COLO668 (cell line): ENCODE data around the gene TMEM51.

Experiments used
- DNase-seq: peaks from one replicate; lab custom pipeline; 2025; ENCODE audit not compliant: unreplicated experiment; lab: John Stamatoyannopoulos, UW

TMEM51 gene

GRCh38 chr1:15153184-15153841 is at the start of gene TMEM51:
Gene TMEM51, plus strand, starts transcription at chr1:15153747. Its CDS starts 61,341 bp downstream, at chr1:15215088.
- DNase-seq: peak; percentile 95

GRCh38 chr1:15103906-15104305 is 49.6 kb upstream of the TMEM51 start:
- DNase-seq: no peak

- no peak for DNase-seq
Measured at GRCh38 chr1:15104768-15105167, 48.8 kb upstream of the TMEM51 start.

GRCh38 chr1:15106608-15107007 is 46.9 kb upstream of the TMEM51 start:
- DNase-seq: no peak

DNA sequence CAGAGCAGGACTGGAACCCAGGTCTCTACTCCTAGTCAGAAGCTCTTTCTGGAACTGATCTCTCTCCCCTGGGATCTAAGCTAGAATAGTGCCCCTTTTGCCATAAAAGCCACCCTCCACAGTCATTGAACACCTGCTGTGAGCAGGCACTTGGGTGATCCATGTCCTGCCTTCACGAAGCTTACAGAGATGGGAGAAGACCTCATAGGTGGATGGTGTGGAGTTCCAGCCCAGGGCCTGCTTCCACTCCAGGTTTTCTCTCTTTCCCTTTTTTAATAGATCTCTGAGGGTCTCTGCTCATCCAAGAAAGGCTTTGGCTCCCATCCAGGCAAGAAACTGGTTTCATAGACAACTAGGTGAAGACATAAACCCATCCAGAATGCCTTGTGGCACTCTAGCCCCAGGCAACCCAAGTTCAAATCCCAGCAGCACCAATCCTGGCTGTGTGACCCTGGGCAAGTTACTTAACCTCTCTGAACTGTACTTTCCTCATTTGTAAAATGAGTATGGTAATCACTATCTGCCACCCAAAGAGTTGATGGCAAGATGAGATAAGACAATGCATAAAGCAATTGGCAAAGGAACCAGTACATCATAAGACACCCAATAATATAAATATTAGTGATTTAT is 46.4 kb upstream of the TMEM51 start:
- no peak for DNase-seq

DNA sequence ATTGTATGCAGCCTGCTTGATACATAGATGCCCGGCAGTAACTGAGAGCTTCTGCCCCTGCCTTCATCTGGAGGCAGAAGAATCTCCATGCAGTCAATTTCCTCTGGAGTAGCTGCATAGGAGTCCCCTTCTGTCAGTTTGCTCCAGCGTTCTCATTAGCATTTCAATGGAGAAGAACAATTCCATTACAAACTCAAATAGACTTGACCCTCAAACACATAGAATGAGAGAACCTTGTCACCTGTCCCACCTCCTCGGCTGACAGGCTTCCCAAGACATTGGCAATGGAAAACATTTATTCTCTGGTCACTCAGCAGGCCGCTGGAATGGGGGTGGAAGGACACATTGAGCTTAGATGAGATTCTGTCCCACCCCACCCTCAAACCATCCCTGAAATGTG is 45.6 kb upstream of the TMEM51 start:
- DNase-seq: no peak

GRCh38 chr1:15110128-15110866 is 43.2 kb upstream of the TMEM51 start:
- DNase-seq: no peak

DNA sequence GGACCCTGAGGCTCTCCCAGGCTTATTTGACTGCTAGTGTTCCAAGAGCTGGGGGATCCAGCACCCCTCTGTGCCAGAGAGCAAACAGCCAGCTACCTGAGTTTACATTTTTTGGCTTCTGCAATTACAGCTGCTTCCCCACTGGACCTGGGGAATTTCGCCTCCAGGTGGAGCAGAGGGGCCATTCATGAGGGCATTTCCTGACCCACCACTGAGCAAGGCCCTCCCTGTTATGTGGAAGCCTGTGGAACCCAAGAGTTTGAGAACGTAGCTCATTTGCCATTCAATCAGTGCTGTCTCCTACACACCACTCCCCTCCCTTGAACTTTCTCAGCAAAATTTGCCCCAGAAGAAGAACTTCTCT is 42.7 kb upstream of the TMEM51 start:
- DNase-seq: no peak

GRCh38 chr1:15113146-15113545 is 40.4 kb upstream of the TMEM51 start:
- DNase-seq: no peak

- DNase-seq: no peak
Measured at GRCh38 chr1:15114884-15115283, 38.7 kb upstream of the TMEM51 start.

DNA sequence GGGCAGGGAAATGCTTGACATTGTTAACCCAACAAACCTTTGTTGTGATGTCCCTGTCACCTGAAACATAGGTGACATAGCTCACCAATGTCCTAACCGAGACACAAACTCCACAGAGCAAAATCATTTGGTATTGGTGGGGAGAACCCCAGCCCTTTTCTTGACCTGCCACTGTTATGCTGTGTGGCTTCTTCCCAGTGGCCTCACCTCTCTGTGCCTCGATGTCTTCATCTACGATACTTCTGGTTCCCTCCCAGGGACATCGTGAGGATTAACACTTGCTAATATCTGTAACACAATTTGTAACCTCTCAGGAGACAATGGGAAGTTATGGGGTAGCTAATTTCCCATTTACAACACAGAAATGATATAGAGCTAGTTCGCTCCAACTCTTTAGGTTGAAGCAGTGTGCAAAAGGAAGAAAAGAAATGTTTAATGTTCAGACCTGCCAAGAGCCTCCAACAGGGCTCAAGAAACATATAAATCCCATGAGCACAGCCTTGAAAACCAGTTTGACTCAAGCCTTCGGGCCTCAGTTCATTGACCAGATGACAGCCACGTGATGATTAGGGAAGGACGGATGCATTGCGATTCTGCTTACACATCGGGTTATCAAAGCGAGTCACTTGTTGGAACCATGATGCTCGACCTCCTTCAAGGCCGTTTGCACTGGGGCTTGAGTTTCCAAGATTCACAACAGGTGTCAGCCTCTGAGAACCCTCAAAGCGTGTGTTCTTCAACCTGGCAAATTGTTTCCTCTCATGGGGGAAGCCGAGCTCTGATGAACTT is 37.8 kb upstream of the TMEM51 start:
- no peak for DNase-seq

DNA sequence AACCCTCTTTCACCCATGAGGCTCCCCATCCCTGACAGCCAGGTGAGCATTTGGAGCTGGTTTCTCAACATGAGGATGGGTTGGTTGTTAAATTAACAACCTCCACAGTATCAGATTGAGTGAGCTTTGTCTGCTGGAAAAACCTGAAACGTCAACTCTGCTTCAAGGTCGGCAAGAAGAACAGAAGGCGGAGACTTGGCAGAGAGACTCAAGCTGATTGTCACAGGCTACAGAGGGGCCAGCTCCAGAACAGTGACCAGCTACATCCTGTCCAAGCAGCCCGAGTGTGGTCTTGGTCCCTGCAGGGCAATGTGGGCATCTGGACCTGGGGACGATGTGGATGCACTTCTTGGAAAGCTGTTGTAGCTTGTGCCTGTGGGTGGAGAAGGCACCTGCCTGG is 36.6 kb upstream of the TMEM51 start:
- DNase-seq: no peak

DNA sequence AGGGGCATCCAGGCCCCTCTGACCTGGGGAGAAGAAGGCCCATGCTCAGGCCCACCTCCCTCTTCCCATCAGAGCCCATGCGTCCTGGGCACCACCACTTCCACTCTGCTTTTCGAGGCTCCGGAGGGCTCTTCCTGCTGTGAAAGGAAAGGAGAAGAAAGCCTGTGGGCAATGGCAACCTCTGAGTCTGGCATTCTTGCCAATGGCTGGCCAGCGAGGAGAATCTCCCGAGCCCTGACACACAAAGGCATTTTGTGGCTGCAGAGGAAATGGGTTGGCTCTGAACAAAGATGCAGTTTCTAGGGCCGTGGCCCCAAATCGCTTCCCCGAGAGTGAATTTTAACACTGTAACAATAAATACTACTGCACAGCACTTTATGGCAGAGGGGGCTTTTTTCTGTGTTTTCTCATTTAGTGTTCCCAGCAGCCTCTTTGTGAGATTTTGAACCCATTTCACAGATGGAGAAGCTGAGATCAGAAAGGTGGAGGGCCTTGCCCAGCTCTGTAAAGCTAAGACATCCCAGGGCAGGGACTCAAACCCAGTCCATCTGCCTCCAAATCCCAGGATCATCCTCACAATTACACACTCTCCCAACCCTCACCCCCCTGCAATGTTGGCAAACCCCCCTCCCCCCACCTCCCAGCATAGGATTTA is 35.7 kb upstream of the TMEM51 start:
- no peak for DNase-seq

DNA sequence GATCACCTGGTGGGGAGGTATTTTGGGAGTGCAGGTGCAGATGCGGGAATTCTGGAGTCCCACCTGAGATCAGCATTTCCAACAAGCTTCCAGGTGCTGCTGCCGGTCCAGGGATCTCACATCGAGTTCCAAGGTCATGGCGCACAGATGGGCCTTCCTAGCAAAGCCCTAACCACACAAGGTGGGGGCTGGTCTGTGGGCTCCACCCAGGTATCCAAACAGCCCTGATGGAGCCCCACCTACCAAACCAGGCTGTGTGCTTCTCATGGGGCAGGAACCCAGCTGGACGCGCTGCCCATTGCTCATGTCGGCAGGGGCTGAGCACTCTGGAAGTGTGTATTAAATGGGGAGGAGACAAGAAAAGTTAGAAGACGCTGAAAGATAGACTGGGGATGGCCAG is 35.0 kb upstream of the TMEM51 start:
- DNase-seq: no peak

GRCh38 chr1:15120251-15120945 is 33.1 kb upstream of the TMEM51 start:
- no peak for DNase-seq

DNA sequence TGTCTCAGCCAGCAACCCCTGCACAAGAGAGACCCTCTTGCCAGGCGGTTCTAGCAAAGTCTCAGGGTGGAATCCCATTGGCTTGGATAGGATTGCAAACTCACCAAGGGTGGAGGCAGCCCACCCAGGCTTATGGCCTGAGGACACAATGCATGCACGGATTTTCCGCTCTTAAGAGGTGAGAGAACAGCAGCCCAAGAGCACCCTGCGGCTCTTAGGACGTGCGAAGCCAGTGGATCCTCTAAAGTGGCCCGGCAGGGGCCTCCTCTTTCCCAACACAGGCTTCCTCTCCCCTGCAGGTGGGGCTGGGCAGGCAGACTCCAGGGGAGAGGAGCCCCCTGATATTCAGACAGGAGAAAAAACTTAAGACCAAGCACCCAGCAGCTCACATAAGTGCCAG is 31.2 kb upstream of the TMEM51 start:
- no peak for DNase-seq

DNA sequence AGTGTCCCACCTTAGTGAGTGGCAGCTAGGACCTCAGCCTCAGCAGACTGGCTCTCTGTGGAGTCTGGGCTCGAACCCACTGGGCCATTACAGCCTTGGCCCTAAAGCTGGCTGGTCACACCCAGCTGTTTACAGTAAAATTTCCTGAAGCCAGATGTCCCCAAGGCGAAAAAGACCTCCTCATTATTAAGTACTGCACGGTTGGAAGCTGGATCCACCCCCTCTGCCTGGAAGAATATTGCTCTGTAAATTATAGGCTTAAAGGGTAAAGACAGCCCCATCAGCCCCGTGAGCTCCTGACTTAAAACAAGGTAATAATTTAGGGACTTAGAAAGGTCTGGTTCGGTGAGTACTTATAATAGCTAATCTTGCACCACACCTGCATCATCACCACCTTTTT is 30.3 kb upstream of the TMEM51 start:
- DNase-seq: no peak

GRCh38 chr1:15123925-15124324 is 29.6 kb upstream of the TMEM51 start:
- no peak for DNase-seq

- no peak for DNase-seq
Measured at GRCh38 chr1:15124362-15125100, 29.0 kb upstream of the TMEM51 start.
